Testis (tissue), 3 donors: ENCODE results near the gene KAT6B. TPM values are rescaled to one million over a fixed set of nuclear protein-coding genes. Genes with fewer than 3 reads are reported as not detected.

Source experiments
- DNase-seq: peaks from one replicate; pipeline ENCODE4 v3.0.0-alpha.2; 2019
- H3K27ac ChIP-seq, 2 donors: fragments of 200-600 bp; sonication (generic); one replicate each; pipeline ENCODE4 v1.5.1; 2019
- H3K27me3 ChIP-seq: fragments of 200-600 bp; sonication (generic); one replicate; pipeline ENCODE4 v1.5.1; 2019
- H3K36me3 ChIP-seq: fragments of 200-600 bp; sonication (generic); one replicate; pipeline ENCODE4 v1.5.1; 2017; ENCODE audit warnings: low read depth; ENCODE audit errors: missing control alignments
- H3K4me1 ChIP-seq: fragments of 200-600 bp; sonication (generic); one replicate; pipeline ENCODE4 v1.5.1; 2019
- H3K4me3 ChIP-seq, 2 donors: fragments of 200-600 bp; sonication (generic); one replicate each; pipeline ENCODE4 v1.5.1; 2017 to 2019
- H3K9me3 ChIP-seq: fragments of 200-600 bp; sonication (generic); one replicate; pipeline ENCODE4 v1.5.1; 2017
- POLR2A ChIP-seq: fragments of 450-650 bp; IDR thresholded peaks from one replicate; pipeline ENCODE4 v1.6.1; 2017; ENCODE audit warnings: antibody characterized with exemption, mild to moderate bottlenecking, moderate library complexity
- WGBS, 2 donors: methylation state at CpG; one replicate each; pipeline ENCODE4 v1.1.5; 2018; 5-methylcytosine and 5-hydroxymethylcytosine counted together
- intact Hi-C: fragments of 100-400 bp; cut with DNase I; formaldehyde crosslinking; loops from one replicate; pipeline ENCODE4 v1.15.1; 2023; ENCODE audit warnings: low total_unique reads
- polyA plus RNA-seq: library from polyadenylated mRNA; stranded (reverse); fragments of 350-450 nt; fragmentation: Illumina TruSeq; extraction: RNeasy Lipid Tissue Mini Kit (QIAGEN cat#74804); gene quantifications from one replicate; pipeline ENCODE4 v1.2.3, GENCODE V29; 2014; ENCODE audit warnings: low read depth, low replicate concordance; ENCODE audit not compliant: insufficient read depth
- total RNA-seq, 2 donors: library from RNA; depleted of rRNA; stranded (reverse); fragments of >200 nt; gene quantifications; one replicate each; pipeline ENCODE4 v1.2.3, GENCODE V29; 2016
- TF ChIP-seq, protein P1 (sequence below), 3 experiments: fragments of 450-650 bp in 2 of 3; fragments of 200-600 bp in 1 of 3; sonication (generic) in 1 of 3; IDR thresholded peaks; one replicate each; pipeline ENCODE4 v1.5.1; 2016 to 2019; ENCODE audit warnings: antibody characterized with exemption in 3 of 3, mild to moderate bottlenecking in 2 of 3, moderate library complexity in 1 of 3

KAT6B gene
- total and polyA plus RNA-seq, 3 donors from 2014 or later: 23.9 to 109 (median 106) TPM

DNA sequence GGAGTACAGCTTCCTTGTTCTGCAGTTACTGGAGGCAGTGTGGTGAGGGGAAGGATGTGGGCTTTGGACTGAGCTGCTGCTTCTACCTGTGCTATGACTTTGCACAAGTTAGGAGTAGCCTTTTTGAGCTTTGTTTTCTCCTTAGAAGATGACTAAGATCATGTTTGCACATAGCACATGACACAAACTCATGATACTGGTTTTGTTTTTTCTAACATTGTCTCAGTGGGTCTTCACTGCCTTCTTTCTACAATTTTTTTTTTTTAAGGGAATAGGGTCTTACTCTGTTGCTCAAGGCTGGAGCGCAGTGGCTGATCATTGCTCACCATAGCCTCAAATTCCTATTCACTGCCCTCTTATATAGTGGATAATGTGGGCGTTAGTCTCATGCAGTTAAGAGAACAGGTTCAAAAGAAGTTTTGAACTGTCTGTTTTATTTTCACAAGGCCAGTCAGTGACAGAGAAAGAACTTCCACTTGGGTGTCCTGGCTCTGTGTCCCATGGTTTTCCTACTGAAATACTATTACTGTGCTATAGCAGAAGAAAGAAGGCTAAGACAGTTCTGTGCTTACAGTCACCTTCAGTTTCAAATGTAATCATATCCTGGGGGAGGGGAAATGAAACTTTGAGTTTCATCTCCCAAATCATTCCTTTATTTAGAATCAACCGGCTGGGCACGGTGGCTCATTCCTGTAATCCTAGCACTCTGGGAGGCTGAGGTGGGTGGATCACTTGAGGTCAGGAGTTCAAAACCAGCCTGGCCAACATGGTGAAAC is 72.0 kb downstream of the KAT6B start:
- H3K27me3 ChIP-seq: no peaks in the 10 kb centered on the region
- no peak for DNase-seq
- TF ChIP-seq, protein P1, sequence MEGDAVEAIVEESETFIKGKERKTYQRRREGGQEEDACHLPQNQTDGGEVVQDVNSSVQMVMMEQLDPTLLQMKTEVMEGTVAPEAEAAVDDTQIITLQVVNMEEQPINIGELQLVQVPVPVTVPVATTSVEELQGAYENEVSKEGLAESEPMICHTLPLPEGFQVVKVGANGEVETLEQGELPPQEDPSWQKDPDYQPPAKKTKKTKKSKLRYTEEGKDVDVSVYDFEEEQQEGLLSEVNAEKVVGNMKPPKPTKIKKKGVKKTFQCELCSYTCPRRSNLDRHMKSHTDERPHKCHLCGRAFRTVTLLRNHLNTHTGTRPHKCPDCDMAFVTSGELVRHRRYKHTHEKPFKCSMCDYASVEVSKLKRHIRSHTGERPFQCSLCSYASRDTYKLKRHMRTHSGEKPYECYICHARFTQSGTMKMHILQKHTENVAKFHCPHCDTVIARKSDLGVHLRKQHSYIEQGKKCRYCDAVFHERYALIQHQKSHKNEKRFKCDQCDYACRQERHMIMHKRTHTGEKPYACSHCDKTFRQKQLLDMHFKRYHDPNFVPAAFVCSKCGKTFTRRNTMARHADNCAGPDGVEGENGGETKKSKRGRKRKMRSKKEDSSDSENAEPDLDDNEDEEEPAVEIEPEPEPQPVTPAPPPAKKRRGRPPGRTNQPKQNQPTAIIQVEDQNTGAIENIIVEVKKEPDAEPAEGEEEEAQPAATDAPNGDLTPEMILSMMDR (IDR thresholded peaks at IDR 0.05): no peak
- no peak for TF ChIP-seq POLR2A
- H3K9me3 ChIP-seq: no peaks in the 10 kb centered on the region
- H3K27ac ChIP-seq: peak overlapping the region in 1 of 2 donors; percentile 47
- H3K4me1 ChIP-seq: peaks cover 42% of the 10 kb centered on the region
- H3K36me3 ChIP-seq: no peaks in the 10 kb centered on the region
- 49 to 61% methylated on average over 4 of the region's 4 CpGs for WGBS, 2 donors
- H3K4me3 ChIP-seq: no peak overlapping the region
- intact Hi-C loops: no loop called here

DNA sequence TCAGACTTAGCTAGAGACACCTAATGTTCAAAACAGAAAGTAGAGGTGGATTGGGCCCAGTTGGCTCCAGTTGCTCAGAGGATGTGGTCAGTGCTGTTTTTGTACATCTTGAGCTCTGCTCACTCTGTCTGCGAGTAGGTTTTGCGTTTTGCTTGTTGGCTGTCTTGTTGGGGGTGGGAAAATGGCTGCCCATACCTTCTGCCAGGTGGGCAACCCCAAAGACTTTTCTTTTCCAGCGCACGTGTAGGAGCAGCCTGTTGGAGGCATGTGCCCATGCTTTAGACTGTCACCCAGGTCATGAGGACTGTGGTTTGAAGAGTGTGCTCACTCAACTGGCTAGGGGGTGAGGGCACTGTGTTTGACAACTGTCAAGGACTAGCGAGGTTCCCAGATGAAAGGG is 73.9 kb downstream of the KAT6B start:
- Histone ChIP-seq H3K9me3 (no peaks in the 10 kb centered on the region), H3K36me3 (no peaks in the 10 kb centered on the region), H3K4me1 (peaks cover 42% of the 10 kb centered on the region), H3K4me3 (no peak overlapping the region), H3K27ac (no peak overlapping the region), H3K27me3 (no peaks in the 10 kb centered on the region)
- intact Hi-C loops: no loop called here
- TF ChIP-seq POLR2A: no peak
- TF ChIP-seq, protein P1 (IDR thresholded peaks at IDR 0.05): no peak
- WGBS, 2 donors: 95 to 96% methylated on average over 5 of the region's 5 CpGs
- DNase-seq: no peak

DNA sequence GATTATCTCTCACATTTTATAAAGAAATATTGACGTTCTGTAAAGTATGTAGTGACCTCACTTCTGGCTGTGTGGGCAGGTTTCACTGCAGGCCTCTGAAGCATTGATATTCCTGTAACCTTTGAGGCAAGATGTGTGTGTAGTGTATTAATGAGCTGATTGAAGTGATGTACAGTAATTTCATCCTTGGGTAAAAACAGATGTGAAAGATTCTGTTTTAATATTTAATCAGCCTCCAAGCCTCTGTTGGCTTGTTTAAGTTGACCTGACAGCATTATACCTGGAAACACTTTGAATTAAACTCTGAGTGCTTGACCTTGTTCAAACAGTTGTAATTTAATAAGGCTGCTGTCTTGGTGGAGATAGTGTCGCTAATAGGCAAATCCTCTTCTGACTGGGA is 74.9 kb downstream of the KAT6B start:
- TF ChIP-seq, protein P1 (IDR thresholded peaks at IDR 0.05): no peak
- no peak for TF ChIP-seq POLR2A
- H3K27ac ChIP-seq: peak overlapping the region; percentile 8 to 33
- no peaks in the 10 kb centered on the region for H3K36me3 ChIP-seq
- no peak overlapping the region for H3K4me3 ChIP-seq
- H3K4me1 ChIP-seq: peaks cover 39% of the 10 kb centered on the region
- intact Hi-C loops: no loop called here
- 49 to 59% methylated on average over 2 of the region's 2 CpGs for WGBS, 2 donors
- H3K27me3 ChIP-seq: no peaks in the 10 kb centered on the region
- no peak for DNase-seq
- no peaks in the 10 kb centered on the region for H3K9me3 ChIP-seq

DNA sequence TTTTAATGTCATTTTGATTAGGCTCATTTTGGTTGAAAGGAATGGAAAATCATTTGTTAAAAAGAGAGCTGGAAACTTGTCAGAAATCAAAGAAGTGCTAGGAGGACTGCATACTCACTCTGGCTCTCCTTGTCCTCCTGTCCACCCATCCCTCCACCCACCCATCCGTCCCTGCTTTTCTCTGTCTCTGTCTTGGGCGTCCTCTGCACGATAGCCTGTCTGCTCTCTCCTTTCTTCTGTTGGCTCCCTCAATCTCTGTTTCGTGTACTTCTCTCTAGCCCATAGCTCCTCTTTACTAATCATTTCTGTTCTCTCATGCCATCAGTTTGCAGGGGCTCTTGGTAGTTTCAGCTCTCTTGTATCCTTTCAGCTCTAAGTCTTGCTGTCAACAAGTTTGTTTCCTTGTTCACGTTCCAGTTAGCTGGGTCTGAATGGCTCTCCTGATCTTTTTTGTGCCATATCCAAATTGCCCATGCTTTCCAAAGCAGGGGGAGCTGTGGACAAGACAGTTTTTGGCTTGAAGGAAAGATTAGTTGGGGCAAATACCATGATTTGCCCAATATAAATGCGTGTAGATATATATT is 75.6 kb downstream of the KAT6B start:
- no peaks in the 10 kb centered on the region for H3K27me3 ChIP-seq
- intact Hi-C loops: no loop called here
- no peaks in the 10 kb centered on the region for H3K9me3 ChIP-seq
- H3K36me3 ChIP-seq: no peaks in the 10 kb centered on the region
- H3K4me1 ChIP-seq: peaks cover 36% of the 10 kb centered on the region
- no peak overlapping the region for H3K4me3 ChIP-seq
- DNase-seq: no peak
- H3K27ac ChIP-seq: peak overlapping the region; percentile 8 to 33
- TF ChIP-seq POLR2A: no peak
- 40 to 49% methylated on average over 6 of the region's 6 CpGs for WGBS, 2 donors

DNA sequence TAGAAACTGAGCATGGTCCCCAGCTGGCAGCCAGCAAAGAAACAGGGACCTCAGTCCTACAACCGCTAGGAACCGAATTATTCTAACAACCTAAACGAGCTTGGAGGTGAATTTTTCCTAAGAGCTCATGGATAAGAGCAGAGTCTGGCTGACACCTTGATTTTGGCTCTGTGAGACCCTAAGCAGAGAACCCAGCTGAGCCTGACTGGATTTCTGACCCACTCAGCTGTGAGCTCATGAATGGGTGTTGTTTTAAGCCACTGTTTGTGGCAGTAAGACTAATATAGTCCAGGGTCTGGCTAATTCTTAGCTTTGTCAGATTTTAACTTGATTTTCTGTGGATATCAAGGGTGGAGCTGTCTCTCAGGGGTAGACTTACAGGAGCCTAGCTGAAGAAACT is 77.1 kb downstream of the KAT6B start:
- H3K36me3 ChIP-seq: no peaks in the 10 kb centered on the region
- 90 to 92% methylated on average over 3 of the region's 3 CpGs for WGBS, 2 donors
- DNase-seq: no peak

More for the DNA sequence above, 77.1 kb downstream of the KAT6B start:
- intact Hi-C loops: no loop called here
- Histone ChIP-seq H3K9me3 (no peaks in the 10 kb centered on the region), H3K27ac (peak overlapping the region; percentile 32 to 41), H3K27me3 (no peaks in the 10 kb centered on the region), H3K4me3 (no peak overlapping the region), H3K4me1 (peaks cover 26% of the 10 kb centered on the region)
- TF ChIP-seq, protein P1 (IDR thresholded peaks at IDR 0.05): no peak
- no peak for TF ChIP-seq POLR2A
